GM21360 (cell line): ENCODE results near the gene BTRC.
A peak's percentile ranks its signal among the peaks of the same experiment; 100 is the strongest.

Experiments
- ATAC-seq: cut with Tn5 transposase; IDR thresholded peaks from one replicate; pipeline ENCODE4 v1.9.1; 2021; ENCODE audit warnings: mild to moderate bottlenecking, moderate library complexity; ENCODE audit not compliant: unreplicated experiment

BTRC gene

GRCh38 chr10:101564490-101564991 is 210.6 kb downstream of the BTRC start:
- ATAC-seq = no peak

GRCh38 chr10:101565370-101565900 is 211.5 kb downstream of the BTRC start:
- ATAC-seq = no peak

- no peak for ATAC-seq
Observed at GRCh38 chr10:101565936-101566332, 212.0 kb downstream of the BTRC start.

GRCh38 chr10:101566333-101567164 is 212.6 kb downstream of the BTRC start:
- no peak for ATAC-seq

GRCh38 chr10:101567165-101568006 is 213.4 kb downstream of the BTRC start:
- ATAC-seq = no peak

- ATAC-seq = no peak
Observed at GRCh38 chr10:101568054-101568745, 214.2 kb downstream of the BTRC start.

GRCh38 chr10:101569323-101569621 is 215.3 kb downstream of the BTRC start:
- ATAC-seq = no peak

GRCh38 chr10:101569622-101570427 is 215.9 kb downstream of the BTRC start:
- peak; percentile 69 for ATAC-seq

- ATAC-seq = no peak
Observed at GRCh38 chr10:101570428-101571270, 216.7 kb downstream of the BTRC start.

- no peak for ATAC-seq
Observed at GRCh38 chr10:101571271-101571925, 217.4 kb downstream of the BTRC start.

GRCh38 chr10:101572126-101572525 is 218.2 kb downstream of the BTRC start:
- ATAC-seq = no peak

- no peak for ATAC-seq
Observed at GRCh38 chr10:101572785-101573184, 218.8 kb downstream of the BTRC start.

GRCh38 chr10:101573885-101574753 is 220.2 kb downstream of the BTRC start:
- no peak for ATAC-seq

- ATAC-seq = no peak
Observed at GRCh38 chr10:101575091-101575490, 221.1 kb downstream of the BTRC start.

GRCh38 chr10:101575580-101576210 is 221.7 kb downstream of the BTRC start:
- ATAC-seq = no peak

- no peak for ATAC-seq
Observed at GRCh38 chr10:101576211-101576863, 222.4 kb downstream of the BTRC start.
